Measurements from ENCODE around the gene ACSS1. TPM values are rescaled to one million over a fixed set of nuclear protein-coding genes. Genes with fewer than 3 reads are reported as not detected.

ACSS1 gene
- total and polyA plus RNA-seq, 2 of the 8 experiments (the other 6 are each of a cell fraction or from before 2014, with no cell fraction given): 2.6 to 3.4 TPM

DNA sequence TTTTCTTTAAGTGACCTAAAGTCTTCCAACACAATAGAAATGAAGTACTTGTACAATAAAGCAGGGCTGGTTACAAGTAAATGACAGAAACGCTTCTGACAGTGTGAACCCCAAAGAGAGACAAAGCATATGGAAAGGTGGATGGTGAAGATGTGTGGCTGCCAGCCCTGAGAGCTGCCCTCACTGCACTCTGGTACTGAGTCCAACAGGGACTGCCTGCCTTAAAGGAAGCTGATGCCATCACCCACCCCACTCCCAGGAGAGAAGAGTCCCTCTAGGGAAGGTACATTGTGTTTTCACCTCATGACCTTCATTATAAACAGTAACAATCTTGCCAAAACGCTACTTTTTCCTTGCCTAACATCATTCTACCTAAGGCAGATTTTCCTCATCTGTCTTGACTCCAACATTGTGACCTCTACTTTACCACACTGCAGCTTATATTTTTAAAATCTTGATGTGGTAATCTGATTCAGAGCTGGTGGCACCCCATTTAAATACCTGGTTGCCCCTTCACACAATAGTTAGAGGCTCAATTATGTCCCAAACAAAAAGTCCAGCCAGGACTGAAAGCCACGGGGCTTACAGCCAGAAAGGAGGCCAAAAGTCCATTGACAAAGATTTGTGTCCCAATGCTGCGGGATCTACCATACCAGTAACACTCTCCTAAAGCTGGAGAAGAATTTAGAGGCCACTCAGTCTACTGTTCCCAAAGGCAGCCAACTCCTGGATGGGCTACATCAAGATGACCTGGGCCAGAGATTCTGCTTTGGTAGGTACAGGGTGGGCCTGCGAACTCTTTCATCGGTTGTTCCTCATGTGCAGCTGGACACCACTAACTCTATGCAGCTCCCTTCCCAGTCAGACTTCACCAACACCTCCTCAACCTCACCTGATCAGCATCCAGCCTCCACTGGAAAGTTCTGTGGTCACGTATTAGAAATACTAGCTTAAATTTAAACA is 69.8 kb downstream of the ACSS1 start:
- Histone ChIP-seq H2BK20ac (ENCODE audit: low read length) (no peak overlapping the region), H3K9me3 (ENCODE audit: insufficient read depth in 2 of 2, low read depth in 1 of 2, low read length in 1 of 2) (no peaks in the 10 kb centered on the region), H3K4me2 (ENCODE audit: insufficient read depth in 1 of 2, low read depth in 2 of 2, low read length in 2 of 2) (no peak overlapping the region), H3K14ac (ENCODE audit: insufficient read length) (no peak overlapping the region), H2BK12ac (ENCODE audit: low read depth, low read length) (no peak overlapping the region), H3K56ac (replicated peaks; ENCODE audit: insufficient read length, low read depth, low read length) (no peak overlapping the region), H4K91ac (replicated peaks; ENCODE audit: insufficient read length, low read length) (no peak overlapping the region), H3K9ac (replicated peaks in 1 of 4; ENCODE audit: extremely low read depth in 1 of 4, low read depth in 3 of 4, low read length in 3 of 4) (no peak overlapping the region; a peak in 1 of 7 replicates), H4K5ac (ENCODE audit: insufficient read length, low read depth, low read length) (no peak overlapping the region), H3K23ac (ENCODE audit: insufficient read length) (no peak overlapping the region), H3K79me1 (ENCODE audit: low read depth, low read length) (peaks cover 10% of the 10 kb centered on the region), H3K27ac (ENCODE audit: low read depth, low read length) (no peak overlapping the region), H2BK5ac (ENCODE audit: low read depth, low read length) (no peak overlapping the region), H3K79me2 (ENCODE audit: control insufficient read depth in 1 of 2, insufficient read depth in 2 of 2, low read length in 2 of 2) (peaks cover 6 to 74% of the 10 kb centered on the region in 2 experiments), H2BK15ac (ENCODE audit: low read length) (no peak overlapping the region), H2AFZ (ENCODE audit: low read length) (no peak overlapping the region), H3K36me3 (ENCODE audit: control insufficient read depth in 2 of 4, insufficient read depth in 4 of 4, low read length in 3 of 4) (peaks cover 0 to 3% (median 0%) of the 10 kb centered on the region in 4 experiments; a peak in 1 of 8 replicates), H4K20me1 (replicated peaks in 1 of 2; ENCODE audit: control insufficient read depth in 1 of 2, insufficient read depth in 2 of 2, low read length in 2 of 2) (peaks cover 0 to 6% of the 10 kb centered on the region in 2 experiments), H3K4me1 (replicated peaks in 1 of 4; ENCODE audit: control insufficient read depth in 3 of 4, insufficient read depth in 4 of 4, low read length in 3 of 4) (peaks cover 0 to 7% (median 0%) of the 10 kb centered on the region in 4 experiments; a peak in 1 of 7 replicates), H4K8ac (ENCODE audit: extremely low read depth, insufficient read depth, low read length) (no peak overlapping the region), H3K18ac (ENCODE audit: extremely low read depth, low read length) (no peak overlapping the region), H3K4me3 (ENCODE audit: extremely low read depth in 1 of 4, insufficient read depth in 2 of 4, low read depth in 3 of 4, low read length in 4 of 4) (no peak overlapping the region), H2BK120ac (replicated peaks; ENCODE audit: low read depth, low read length) (no peak overlapping the region), H3K4ac (replicated peaks; ENCODE audit: insufficient read length, low read depth, low read length) (no peak overlapping the region), H3K27me3 (replicated peaks in 1 of 4; ENCODE audit: control insufficient read depth in 3 of 4, extremely low read depth in 1 of 4, insufficient read depth in 3 of 4, low read length in 3 of 4) (no peaks in the 10 kb centered on the region), H2AK5ac (ENCODE audit: low read depth, low read length) (no peak overlapping the region), H3K23me2 (ENCODE audit: low read depth, low read length) (peaks cover 3% of the 10 kb centered on the region)
- FAIRE-seq: no peak
- POLR2A ChIA-PET (ENCODE audit: partially characterized antibody): no interaction called here
- CTCF ChIA-PET (ENCODE audit: partially characterized antibody): no interaction called here
- WGBS, 2 experiments (ENCODE audit: extremely low coverage in 1 of 2, insufficient coverage in 1 of 2, insufficient read length in 1 of 2, insufficient replicate concordance in 2 of 2, low coverage in 1 of 2, low lambda C conversion rate in 2 of 2, missing lambda C conversion rate in 1 of 2): 91% methylated on average over 7 of the region's 7 CpGs; no CpG with 5 or more reads in 1 of the 2 experiments
- no peak for DNase-seq (ENCODE audit: low read depth in 1 of 2, low spot score in 2 of 2)
- TF ChIP-seq, protein P1, sequence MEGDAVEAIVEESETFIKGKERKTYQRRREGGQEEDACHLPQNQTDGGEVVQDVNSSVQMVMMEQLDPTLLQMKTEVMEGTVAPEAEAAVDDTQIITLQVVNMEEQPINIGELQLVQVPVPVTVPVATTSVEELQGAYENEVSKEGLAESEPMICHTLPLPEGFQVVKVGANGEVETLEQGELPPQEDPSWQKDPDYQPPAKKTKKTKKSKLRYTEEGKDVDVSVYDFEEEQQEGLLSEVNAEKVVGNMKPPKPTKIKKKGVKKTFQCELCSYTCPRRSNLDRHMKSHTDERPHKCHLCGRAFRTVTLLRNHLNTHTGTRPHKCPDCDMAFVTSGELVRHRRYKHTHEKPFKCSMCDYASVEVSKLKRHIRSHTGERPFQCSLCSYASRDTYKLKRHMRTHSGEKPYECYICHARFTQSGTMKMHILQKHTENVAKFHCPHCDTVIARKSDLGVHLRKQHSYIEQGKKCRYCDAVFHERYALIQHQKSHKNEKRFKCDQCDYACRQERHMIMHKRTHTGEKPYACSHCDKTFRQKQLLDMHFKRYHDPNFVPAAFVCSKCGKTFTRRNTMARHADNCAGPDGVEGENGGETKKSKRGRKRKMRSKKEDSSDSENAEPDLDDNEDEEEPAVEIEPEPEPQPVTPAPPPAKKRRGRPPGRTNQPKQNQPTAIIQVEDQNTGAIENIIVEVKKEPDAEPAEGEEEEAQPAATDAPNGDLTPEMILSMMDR (IDR thresholded peaks at IDR 0.05; ENCODE audit: control extremely low read depth in 1 of 3, insufficient read depth in 1 of 3, low read depth in 1 of 3, low read length in 3 of 3): no peak
- TF ChIP-seq, protein P2, sequence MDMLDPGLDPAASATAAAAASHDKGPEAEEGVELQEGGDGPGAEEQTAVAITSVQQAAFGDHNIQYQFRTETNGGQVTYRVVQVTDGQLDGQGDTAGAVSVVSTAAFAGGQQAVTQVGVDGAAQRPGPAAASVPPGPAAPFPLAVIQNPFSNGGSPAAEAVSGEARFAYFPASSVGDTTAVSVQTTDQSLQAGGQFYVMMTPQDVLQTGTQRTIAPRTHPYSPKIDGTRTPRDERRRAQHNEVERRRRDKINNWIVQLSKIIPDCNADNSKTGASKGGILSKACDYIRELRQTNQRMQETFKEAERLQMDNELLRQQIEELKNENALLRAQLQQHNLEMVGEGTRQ (IDR thresholded peaks at IDR 0.05; ENCODE audit: low read length): no peak
- TF ChIP-seq KDM4A (IDR thresholded peaks at IDR 0.05; ENCODE audit: low read depth, low read length, severe bottlenecking): no peak
- no peak for TF ChIP-seq EGR1 (IDR thresholded peaks at IDR 0.05; ENCODE audit: borderline replicate concordance, low read depth, low read length)
- no peak for TF ChIP-seq BCL11A (IDR thresholded peaks at IDR 0.05; ENCODE audit: low read depth in 2 of 2, low read length in 2 of 2)
- TF ChIP-seq TCF12 (IDR thresholded peaks at IDR 0.05; ENCODE audit: low read depth, low read length): no peak
- TF ChIP-seq TBP (IDR thresholded peaks at IDR 0.05; ENCODE audit: low read depth, low read length): no peak
- TF ChIP-seq POU5F1 (IDR thresholded peaks at IDR 0.05; ENCODE audit: low read depth, low read length): no peak
